ENCODE results near the gene IL19. TPM values are rescaled to one million over a fixed set of nuclear protein-coding genes. Genes with fewer than 3 reads are reported as not detected.

Gene IL19
- total and polyA plus RNA-seq, 2 donors (not counting 3 experiments of a cell fraction or from before 2014, with no cell fraction given): not detected

GRCh38 chr1:206867716-206868115 is 97.1 kb downstream of the IL19 start:
- dilution Hi-C loops (cut with MboI; ENCODE audit: extremely low pct_ligation_motif_present, low sequenced_read_pairs): no loop called here
- Histone ChIP-seq H4K20me1 (replicated peaks; ENCODE audit: control insufficient read depth, extremely low read depth, insufficient read depth, low read length) (no peaks in the 10 kb centered on the region), H2AFZ (ENCODE audit: low read depth, low read length) (no peak overlapping the region), H3K4me1 (ENCODE audit: control insufficient read depth, extremely low read depth, insufficient read depth, low read length) (no peaks in the 10 kb centered on the region), H3K79me2 (ENCODE audit: control insufficient read depth, insufficient read depth, low read length) (no peaks in the 10 kb centered on the region), H3K36me3 (ENCODE audit: control insufficient read depth in 2 of 2, extremely low read depth in 1 of 2, insufficient read depth in 2 of 2, low read length in 2 of 2) (no peaks in the 10 kb centered on the region), H3K9me1 (replicated peaks; ENCODE audit: control insufficient read depth, extremely low read depth, insufficient read depth, low read length) (no peaks in the 10 kb centered on the region), H3K4me2 (ENCODE audit: insufficient read depth, low read length) (no peak overlapping the region), H3K9me3 (replicated peaks; ENCODE audit: control insufficient read depth, insufficient read depth, low read length) (no peaks in the 10 kb centered on the region), H3K4me3 (replicated peaks in 1 of 3; ENCODE audit: insufficient read depth in 1 of 3, low read depth in 1 of 3, low read length in 3 of 3) (no peak overlapping the region), H3K9ac (replicated peaks; ENCODE audit: extremely low read depth, insufficient read depth, low read length) (no peak overlapping the region), H3K27ac (ENCODE audit: insufficient read depth, low read depth, low read length) (no peak overlapping the region), H3K27me3 (ENCODE audit: control insufficient read depth in 2 of 2, insufficient read depth in 2 of 2, low read length in 2 of 2) (peaks cover 0 to 2% of the 10 kb centered on the region in 2 experiments)
- intact Hi-C loops (cut with micrococcal nuclease): no loop called here
- TF ChIP-seq MAX (IDR thresholded peaks at IDR 0.05; ENCODE audit: insufficient read depth, insufficient read length): no peak
- no peak for TF ChIP-seq GATA2 (IDR thresholded peaks at IDR 0.05; ENCODE audit: insufficient read depth, insufficient read length, low read depth, low read length)
- no peak for TF ChIP-seq POLR2AphosphoS5 (IDR thresholded peaks at IDR 0.05; ENCODE audit: insufficient read depth, low read depth, low read length)
- TF ChIP-seq JUN (IDR thresholded peaks at IDR 0.05; ENCODE audit: borderline replicate concordance, insufficient read depth, insufficient read length, low read depth): no peak
- no peak for TF ChIP-seq POLR2A (IDR thresholded peaks at IDR 0.05; ENCODE audit: low read depth, low read length)
- no peak for TF ChIP-seq FOS (IDR thresholded peaks at IDR 0.05; ENCODE audit: borderline replicate concordance, insufficient read depth, low read length)
- no peak for TF ChIP-seq CTCF (IDR thresholded peaks at IDR 0.05; ENCODE audit: extremely low read depth in 1 of 2, insufficient read depth in 1 of 2, low read depth in 1 of 2, low read length in 2 of 2)
- no peak for TF ChIP-seq MYC (IDR thresholded peaks at IDR 0.05; ENCODE audit: low read depth, low read length)
- TF ChIP-seq EZH2 (IDR thresholded peaks at IDR 0.05; ENCODE audit: borderline replicate concordance, low read depth, low read length, severe bottlenecking): no peak
- ChIA-PET POLR2A (no interaction called here), CTCF (no interaction called here)
- DNase-seq (ENCODE audit: low read depth, low spot score) (no peak), FAIRE-seq (no peak)
- BruUV-seq (replicated peaks): no TSS peak

All from endothelial cell of umbilical vein (primary cell).